Measurements from ENCODE around the gene ALK.

- TF ChIP-seq YY1 (IDR thresholded peaks at IDR 0.05; ENCODE audit: insufficient read depth, insufficient read length) (no peak), ZNF274 (IDR thresholded peaks at IDR 0.05; ENCODE audit: low read depth, low read length) (no peak)
Measured at GRCh38 chr2:29489568-29489967, 431.8 kb downstream of the ALK start.

All from NT2/D1 (cell line).